ENCODE measurements around the gene TSPAN18.

DNA sequence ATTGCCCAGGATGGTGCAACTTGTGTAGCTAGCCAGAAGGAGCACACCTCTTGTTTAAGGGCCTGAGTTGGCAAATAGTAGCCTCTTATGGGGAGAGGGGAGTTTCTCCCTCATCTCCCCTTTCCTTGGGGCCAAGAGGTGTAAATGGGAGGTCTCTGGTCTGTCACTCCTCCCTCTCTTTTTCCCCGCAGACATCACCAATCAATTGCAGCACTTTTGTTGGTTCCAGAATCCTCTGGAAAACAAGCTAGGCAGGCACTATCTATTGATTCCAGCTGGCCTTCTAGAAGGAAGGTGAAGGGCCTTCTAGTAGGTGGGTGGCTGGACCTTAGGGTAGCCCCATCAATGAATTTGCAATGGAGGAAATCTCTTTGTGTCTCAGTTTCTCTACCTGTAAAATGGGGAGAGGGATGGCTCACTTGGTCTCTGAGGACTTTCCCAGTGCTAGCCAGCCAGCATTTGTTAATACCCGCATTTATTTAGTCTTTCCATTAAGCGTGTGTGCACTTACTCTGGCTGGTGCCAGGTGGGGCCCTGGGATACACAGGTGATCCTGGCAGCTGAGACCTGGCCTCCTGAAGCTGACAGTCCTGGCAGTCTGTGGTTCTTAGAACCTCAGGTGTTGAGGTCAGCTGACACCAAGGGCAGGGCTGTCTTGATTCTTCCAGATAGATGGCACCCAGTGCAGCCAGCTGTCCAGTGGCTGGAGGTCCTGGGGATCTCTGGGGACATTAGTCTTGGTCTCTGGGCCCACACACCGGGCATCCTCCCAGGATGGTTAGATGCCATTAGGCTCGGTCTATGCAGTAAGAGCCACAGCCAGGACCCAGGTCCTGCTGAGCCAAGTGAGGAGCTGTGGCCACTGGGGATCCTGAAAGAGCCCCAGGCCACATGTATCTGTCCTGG lies 51.7 kb downstream of the TSPAN18 start:
- TF ChIP-seq, protein P1, sequence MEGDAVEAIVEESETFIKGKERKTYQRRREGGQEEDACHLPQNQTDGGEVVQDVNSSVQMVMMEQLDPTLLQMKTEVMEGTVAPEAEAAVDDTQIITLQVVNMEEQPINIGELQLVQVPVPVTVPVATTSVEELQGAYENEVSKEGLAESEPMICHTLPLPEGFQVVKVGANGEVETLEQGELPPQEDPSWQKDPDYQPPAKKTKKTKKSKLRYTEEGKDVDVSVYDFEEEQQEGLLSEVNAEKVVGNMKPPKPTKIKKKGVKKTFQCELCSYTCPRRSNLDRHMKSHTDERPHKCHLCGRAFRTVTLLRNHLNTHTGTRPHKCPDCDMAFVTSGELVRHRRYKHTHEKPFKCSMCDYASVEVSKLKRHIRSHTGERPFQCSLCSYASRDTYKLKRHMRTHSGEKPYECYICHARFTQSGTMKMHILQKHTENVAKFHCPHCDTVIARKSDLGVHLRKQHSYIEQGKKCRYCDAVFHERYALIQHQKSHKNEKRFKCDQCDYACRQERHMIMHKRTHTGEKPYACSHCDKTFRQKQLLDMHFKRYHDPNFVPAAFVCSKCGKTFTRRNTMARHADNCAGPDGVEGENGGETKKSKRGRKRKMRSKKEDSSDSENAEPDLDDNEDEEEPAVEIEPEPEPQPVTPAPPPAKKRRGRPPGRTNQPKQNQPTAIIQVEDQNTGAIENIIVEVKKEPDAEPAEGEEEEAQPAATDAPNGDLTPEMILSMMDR (IDR thresholded peaks at IDR 0.05; ENCODE audit: low read depth, low read length, poor library complexity, severe bottlenecking) = no peak
- TF ChIP-seq EZH2phosphoT487 (IDR thresholded peaks at IDR 0.05; ENCODE audit: borderline replicate concordance, low read length) = no peak

All from DOHH2 (cell line).